Measurements from ENCODE around the gene NEUROD4.
"Not testable (repeated sequence)": the region's sequence is repeated elsewhere in the genome, so short reads cannot be mapped to it uniquely, and the experiment has no call there.

NEUROD4 gene, protein sequence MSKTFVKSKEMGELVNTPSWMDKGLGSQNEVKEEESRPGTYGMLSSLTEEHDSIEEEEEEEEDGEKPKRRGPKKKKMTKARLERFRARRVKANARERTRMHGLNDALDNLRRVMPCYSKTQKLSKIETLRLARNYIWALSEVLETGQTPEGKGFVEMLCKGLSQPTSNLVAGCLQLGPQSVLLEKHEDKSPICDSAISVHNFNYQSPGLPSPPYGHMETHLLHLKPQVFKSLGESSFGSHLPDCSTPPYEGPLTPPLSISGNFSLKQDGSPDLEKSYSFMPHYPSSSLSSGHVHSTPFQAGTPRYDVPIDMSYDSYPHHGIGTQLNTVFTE

DNA sequence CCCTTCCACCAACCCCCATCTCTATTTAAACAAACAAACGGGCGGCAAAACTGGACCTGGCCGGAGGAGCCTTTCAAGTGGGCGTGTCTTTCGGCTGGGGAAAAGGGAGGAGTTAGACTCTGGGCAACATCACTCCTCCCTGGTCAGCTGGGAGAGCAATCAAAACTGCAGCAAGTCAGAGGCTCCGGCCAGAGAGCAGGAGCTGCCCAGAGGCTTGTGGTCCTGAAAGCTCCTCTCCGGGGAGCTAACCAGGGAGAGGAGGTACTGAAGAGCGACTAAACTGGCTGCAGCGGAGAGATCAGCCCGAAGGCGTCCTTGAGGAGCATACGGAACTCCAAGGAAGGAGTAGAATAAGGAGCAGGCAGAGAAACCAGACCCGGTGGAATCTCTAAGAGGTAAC lies at the start of gene NEUROD4:
Gene NEUROD4, plus strand, starts transcription at position 191 of the 400 bp plus-strand sequence. CDS start 6,466 bp downstream, outside the sequence.
- peak; percentile 42 to 83 for DNase-seq

DNA sequence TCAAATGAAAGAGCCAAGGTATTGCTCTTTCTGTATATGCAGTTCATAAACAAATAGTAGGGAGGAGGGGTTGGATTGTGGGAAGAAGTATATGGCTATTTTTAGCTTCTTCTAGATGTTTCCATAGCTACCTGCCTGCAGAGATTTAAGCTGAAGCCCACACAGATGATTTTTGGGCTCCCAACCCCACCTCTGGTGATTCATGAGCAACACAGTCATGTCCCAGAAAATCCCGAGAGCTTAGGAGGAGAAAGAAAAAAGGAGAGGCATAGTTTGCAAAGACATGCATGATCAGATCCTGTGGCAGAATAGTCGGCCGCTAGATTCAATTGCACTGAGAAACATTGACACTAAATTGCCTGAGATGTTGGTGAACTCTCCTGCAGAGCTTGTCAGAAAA lies 49.0 kb upstream of the NEUROD4 start:
- no peak for DNase-seq

DNA sequence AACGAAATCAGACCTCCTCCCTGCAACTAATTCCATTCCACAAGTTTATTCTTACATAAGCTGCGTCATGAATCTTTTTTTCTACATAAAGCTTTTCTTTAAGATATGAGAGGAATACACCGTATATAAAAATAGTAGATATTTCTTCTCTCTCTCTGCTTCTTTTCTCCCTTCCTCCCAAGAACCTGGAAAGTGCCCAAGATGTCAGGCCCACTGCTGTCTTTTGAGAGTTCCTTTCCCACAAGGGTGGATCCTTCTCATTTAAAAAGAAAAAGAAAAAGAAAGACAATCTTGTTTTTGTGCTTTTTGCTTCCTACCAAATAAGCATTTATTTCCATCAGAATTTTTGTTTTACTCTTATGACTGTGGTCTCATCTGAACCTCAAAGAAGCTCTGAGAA lies 46.2 kb upstream of the NEUROD4 start:
- DNase-seq, result no peak

DNA sequence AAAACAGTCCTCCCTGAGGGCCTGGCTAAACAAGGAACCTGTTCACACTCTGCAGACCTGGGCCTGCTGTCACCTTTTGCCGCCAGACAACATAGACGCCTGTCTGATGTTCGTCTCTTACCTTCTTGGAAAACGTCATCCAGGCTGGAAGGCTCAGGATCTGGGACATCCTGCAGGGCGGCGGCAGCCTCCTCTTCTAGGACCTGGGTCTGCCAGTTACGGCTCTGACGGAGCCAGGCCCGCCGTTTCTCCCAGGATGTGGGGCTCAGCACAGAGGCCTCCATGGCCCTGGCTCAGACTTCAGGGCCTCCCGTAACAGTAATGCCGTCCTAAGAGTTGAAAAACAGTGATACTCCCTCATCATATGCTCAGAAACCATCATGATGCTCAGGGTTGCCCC lies 45.5 kb upstream of the NEUROD4 start:
- no peak for DNase-seq

DNA sequence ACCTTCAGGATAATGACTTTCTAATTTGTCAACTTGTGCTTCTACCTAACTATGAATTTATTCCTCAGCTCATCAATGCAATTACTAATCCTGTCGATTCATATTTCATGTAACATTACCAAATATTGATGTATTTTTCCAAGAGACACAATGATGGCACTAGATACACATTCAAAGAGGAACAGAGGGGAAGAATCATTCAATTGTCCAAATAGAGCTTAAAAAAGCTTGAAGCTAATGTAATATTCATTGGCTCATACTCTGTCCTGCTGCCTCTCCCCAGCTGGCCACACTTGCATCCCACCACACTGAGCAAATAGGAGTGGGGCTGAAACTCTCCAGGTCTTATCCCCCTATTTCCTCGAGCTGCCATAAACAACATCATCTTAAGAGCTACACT lies 44.5 kb upstream of the NEUROD4 start:
- DNase-seq, result no peak

DNA sequence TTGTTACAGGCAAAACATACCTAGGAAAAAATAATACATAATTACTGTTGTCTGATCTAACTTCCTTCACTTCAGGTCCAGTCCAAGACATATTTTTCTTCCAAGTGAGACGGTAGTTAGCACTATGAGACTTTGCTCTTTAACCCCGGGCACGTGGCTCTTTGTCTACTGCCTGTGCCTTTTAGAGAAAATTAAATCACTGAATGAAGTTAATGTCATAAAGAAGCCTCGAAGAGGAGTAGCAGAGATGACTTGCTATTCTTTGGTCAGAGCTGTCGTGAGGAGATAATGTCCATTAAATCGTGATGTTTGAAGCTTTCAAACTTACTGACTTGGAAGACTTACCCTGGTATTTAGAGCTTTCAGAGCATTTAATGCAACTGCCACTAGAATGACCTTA lies 43.9 kb upstream of the NEUROD4 start:
- DNase-seq, result no peak

DNA sequence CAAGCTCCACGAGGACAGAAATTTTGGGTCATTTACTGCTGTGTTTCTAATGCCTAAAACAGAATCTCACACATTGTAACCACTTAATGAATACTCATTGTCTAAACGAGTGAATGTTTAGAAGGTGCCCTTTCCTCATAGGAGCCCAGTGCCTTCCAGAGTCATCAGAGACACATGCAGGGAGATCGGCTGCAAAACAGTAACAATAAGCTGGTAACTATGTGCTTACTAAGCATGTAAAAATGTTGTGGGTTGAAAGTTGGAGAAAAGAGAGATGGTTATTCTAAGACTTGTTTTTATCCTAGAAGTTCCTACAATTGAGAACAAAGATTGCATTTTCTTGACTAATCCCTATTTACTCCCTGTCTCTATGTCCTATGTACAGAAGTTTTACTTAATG lies 42.6 kb upstream of the NEUROD4 start:
- DNase-seq, result no peak

DNA sequence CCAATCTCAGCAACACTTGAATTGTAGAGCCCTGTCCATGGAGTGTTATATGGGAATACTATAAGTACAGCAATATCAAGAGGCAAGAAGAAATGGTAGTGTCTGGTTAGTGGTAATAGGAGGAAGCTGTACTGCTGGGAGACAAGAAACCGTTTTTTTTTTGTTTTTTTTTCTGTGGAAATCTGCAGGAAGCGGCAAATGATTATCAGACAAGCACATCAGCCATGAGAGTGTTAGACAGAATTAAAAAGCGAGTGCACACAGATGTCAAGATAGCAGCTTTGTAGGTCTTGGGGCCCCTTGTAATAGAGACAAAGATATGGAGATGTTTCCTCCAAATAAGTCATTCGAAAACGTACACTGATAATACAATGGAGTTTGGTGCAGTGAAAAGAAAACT lies 41.9 kb upstream of the NEUROD4 start:
- DNase-seq, result no peak

DNA sequence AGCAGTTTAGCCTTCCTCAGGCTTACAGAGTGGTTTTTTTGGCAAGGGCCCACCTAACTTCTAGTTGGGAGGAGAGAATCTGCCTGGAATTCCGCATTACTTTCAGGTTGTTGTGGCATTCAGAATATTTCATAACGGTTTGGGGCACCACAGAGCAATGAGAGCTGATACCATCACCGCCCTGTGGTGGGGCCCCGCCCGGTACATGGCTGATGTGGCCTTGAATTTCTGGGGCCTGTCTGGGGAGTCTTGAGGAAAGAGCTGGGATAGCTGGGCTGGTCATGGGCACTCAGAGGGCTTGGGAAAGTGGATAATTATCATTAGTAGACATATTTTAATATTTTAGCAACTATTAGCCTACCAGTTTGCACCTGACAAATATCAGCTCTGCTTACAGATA lies 39.4 kb upstream of the NEUROD4 start:
- DNase-seq, result no peak

DNA sequence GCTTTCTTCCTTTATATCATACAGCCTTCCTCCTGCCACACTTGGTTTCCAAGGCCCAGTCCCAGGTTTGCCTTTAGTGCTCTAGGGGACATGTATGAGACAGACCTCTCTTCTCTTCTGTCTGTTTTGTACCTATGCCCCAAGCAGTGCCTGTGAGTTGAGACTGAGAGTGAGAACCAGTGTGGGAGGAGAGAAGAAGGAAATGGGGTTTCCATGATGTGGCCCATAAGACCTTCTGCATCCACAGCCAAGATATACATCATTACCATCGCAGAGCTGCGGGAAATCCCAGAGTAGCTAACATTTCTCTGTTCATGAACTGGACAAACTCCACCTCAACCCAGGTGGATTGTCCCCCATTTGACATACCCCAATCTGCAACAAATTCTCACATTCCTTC lies 38.0 kb upstream of the NEUROD4 start:
- no peak for DNase-seq

DNA sequence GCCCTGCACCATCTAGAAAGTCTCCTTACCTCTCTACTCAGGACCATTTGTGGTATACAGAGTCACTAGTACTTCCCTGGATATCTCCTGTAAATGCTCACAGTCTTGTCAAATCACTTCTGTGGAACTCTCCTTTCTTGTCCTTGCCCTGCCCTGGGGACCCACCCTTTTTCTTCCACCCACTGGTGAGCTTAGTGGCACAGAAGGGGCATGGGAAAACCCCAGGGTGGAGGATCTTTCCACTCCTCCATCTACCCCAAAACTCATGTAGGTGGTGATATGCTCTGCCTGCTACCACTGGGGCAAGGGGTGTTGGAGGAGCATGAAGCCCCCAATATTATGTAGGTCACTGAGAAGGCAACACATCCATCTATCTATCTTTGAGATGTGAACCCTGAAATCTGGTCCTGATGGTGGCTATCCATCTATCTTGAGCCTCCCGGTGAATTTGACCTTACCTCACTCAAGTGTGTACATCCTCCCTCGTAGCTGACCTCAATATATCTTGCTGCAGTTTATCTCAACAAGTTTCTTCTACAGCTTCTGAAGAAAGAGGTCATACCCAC lies 36.2 kb upstream of the NEUROD4 start:
- no peak for DNase-seq

DNA sequence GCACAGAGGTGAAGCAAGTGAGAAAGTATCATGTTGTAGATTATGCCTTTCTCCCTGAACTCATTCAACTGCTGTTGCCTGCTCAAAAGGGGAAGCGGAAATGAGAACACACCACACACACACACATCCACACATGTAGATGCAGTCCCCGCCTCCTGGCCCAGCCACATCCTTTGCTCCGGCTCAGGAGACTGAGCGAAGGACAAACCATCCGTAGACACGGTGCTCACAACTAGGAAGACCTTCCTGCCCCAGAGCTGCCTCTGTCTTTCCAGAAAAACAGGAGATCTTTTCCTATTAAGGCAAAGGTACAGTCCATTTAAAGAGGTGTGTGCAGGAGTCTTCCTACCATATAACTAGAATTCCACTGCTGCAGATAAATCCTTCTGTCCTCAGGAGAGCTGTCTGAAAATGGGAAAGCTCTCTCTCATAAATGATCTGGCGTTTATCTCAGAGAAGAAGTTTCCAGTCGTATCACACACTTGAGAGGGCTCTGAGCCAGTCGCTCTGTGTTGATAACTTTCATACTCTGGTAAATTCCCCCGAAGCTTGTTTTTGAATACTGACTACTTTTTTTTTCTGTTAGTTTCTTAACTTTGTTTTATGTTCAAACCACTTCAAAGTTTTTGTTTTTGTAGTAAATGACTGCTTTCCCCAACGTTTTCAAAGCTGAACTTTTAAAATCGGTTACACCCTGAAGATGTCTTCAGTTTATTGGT lies 35.0 kb upstream of the NEUROD4 start, which contains the start of gene TESPA1:
Gene TESPA1, minus strand, starts transcription at position 105 of the 719 bp plus-strand sequence. CDS start 10,200 bp downstream, outside the sequence.
- no peak for DNase-seq

DNA sequence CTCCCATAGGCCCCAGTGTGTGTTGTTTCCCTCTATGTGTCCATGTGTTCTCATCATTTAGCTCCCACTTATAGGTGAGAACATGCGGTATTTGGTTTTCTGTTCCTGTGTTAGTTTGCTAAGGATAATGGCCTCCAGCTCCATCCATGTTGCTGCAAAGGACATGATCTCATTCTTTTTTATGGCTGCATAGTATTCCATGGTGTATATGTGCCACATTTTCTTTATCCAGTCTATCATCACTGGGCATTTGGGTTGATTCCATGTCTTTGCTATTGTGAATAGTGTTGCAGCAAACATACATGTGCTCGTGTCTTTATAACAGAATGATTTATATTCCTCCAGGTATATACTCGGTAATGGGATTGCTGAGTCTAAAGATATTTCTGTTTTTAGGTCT lies 33.0 kb upstream of the NEUROD4 start:
- DNase-seq, result not testable (repeated sequence)

DNA sequence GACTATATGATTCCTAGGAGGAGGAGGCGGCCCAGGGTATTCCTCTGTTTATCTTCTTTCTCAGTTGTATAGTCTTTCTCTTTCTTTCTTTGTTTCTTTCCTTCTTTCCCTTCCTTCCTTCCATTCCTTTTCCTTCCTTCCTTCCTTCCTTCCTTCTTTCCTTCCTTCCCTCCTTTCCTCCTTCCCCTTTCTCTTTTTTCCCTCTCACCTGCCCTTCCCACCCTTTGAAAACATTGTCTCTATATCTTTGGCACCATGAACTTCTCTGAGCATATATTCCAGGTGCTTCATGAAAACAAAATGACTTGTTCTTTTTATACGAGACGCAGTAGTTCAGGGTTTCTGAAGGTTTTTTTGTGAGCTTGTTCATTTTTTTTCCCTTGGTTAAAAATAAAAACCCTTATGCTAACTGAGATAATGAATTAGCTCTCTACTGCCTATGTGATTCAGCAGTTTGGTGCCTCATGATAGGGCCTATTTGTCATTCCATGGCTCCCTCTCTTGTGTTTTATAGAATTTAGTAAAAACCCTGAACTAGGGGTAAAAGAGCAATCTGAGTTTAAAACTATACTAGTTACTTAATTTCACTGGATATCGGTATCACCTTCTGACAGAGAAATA lies 32.1 kb upstream of the NEUROD4 start:
- DNase-seq, result no peak

DNA sequence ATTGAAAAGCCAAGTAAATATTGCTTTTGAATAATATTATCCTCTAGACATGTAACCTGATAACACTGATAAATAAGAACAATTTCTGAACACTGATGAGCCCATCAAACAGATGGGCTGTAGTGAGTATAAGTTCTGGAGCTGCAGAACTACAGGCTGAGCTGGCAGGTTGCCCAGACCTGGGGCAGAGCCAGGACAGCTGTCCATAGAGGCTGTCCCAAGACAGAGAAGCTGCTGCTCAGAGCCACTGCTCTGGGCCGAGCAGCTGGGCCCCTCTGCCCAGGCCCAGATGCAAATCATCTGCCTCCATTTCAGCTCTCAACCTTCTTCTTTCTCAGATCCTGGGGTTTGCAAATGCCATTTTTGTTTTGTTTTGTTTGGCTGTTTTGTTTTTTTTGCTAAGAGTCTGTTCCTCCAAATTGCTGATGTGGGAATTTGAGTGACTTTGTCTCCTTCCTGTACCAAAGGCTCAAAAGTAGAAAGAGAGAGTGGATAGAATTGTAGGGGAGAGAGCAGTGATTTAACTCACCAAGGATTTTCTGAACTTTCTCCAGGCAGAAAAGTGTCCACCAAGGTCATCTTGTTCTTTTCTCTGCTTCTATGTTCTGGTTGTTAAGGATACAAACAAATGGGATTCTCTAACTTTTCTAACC lies 31.2 kb upstream of the NEUROD4 start:
- DNase-seq, result peak; percentile 79 to 94

DNA sequence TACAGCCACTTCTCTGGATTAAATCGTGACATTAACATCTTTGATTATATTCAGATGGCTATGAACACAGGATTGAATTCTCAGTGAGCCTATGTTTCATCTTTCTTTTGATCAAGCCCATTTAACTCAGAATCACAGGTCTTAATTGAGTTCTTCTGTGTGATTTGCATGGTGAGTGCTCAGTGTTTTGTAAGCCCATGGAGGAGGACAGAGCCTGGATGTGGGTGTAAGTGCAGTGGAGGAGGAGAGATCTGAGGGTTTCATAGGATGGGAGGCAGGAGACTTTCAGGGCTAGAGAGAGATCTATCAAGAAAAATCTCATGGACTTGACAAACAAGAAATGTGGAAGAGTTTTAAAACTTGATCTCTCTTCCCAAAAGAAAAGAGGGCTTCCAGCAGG lies 29.9 kb upstream of the NEUROD4 start:
- DNase-seq, result no peak

DNA sequence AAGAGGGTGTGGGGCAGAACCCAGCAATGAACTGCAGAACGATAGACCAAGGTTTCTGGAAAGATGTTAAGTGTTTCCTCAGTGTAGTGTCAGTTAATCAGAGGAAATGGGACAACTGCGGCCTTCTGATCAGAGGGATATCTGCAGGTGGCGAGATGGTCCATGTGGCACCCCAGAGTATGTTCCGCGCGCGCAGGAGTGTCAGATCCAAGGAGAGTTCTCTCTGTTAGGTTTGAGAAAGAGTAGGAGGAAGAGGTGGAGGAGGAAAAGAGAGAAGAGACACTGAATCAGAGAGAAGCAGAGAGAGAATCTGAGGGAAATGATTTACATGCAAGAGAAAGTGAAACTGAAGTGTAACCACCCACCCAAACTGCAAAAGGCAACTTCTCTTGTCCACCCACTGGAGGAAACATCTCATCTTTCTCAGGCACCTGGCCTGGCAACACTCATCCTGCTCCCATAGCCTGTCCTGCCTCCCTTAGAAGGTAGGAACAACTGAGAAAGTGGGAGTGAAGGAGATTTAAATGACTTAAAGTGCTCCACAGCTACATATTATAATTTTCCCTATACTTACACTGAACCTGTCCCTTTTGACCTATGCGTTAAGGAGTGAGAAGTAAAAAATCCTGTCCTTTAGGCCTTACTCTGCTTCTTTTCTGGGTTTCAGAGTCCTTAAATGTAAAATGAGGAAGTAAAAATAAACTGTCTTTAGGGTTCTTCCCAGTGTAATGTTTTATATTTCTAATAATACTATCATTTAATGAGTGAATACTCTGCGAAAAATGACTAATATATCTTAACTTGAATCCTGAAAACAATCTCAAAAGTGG lies 28.4 kb upstream of the NEUROD4 start:
- no peak for DNase-seq

DNA sequence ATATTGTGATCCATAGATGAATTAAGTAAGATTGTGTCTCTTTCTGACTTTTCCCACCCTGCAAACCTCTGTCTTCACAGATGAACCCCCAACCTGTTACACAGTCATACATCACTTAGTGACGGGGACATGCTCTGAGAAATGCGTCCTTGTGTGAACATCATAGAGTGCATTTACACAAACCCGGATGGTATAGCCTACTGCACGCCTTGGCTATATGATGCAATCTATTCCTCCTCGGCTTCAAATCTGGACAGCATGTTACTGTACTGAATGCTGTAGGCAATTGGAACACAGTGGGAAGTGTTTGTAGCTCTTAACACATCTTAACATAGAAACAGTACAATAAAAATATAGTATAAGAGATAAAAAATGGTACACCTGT lies 27.8 kb upstream of the NEUROD4 start:
- no peak for DNase-seq

DNA sequence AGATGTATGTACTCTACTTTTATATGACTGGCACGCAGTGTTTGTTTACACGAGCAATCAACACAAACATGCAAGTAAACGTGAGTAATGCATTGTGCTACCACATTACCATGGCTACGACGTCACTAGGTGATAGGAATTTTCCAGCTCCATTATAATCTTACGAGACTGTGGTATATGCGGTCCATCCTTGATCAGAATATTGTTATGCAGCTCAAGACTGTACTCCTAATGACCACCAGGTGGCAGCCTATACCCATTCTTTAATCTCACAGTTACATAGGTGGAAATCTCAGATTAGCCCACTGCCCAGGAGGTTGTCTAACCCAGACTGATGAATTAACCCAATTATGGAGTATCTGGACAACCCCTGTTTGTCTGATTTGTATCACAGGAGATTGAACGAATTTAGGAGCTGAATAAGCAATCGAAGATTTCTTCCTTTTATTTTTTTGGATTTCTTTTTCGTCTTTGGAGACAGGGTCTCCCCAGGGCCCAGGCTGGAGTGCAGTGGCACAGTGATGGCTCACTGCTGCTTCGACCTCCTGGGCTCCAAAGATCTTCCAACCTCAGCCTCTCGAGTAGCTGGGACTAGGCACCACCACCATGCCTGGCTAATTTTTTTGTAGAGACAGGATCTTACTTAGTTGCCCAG lies 26.5 kb upstream of the NEUROD4 start:
- DNase-seq, result peak; percentile 51 to 85

DNA sequence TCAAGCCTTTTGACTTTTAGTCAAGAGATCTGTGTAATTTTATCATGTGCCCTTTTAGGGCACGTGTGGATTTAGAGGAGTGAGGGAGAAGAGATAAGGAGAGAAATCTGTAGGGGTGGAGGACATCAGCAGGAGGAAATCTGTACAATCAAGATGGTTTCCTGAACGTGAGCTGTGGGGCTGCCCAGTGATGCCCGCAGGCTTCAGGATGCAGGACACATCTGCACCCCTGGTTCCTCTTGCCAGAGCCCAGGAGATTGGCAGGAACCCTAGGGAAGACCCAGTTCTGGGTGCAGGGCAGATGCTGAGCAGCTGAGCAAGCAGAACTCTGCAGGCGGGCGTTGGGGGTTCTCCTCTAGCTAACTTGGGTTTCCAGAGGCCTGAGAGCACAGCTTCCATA lies 23.6 kb upstream of the NEUROD4 start:
- DNase-seq, result no peak

DNA sequence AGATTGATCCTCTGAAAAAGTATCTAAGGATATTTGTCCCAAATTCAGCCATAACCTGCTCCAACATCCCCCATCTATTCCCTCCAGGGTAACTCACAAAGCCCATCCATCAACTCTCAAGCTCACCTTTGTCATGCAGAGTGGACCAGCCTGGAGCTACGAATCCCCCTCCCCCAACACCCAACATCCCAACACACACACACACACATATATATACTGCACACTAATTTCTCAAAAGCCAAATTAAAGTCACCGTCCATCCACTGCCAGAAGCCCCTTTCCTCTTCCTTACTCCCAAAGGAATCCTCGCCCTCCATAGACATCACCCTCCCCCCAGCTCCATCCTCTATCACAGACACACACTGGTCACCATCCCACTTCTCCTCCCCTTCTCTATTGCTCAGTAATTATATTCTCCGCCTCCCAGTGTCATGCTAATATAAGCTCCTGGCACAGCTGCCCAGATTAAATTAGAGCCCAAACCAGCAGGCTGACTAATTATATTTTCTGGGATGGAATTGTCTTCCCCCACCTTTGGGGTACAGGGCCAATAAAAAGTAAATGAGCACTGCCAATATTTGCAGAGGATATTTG lies 21.7 kb upstream of the NEUROD4 start:
- peak; percentile 14 to 56 for DNase-seq

All from NCI-H446 (cell line).